Gastroesophageal sphincter (tissue), 4 donors: Measurements from ENCODE around the gene OLIG3. TPM values are rescaled to one million over a fixed set of nuclear protein-coding genes. Genes with fewer than 3 reads are reported as not detected.

ENCODE experiments used
- ATAC-seq: fragments of 150-250 bp; one replicate; pipeline ENCODE4 v1.9.1; 2016; ENCODE audit warnings: mild to moderate bottlenecking, moderate library complexity
- H3K27ac ChIP-seq, 4 donors: fragments of 200-600 bp; sonication (generic) in 3 of 4; 1 replicate in 3 of 4; 2 replicates in 1 of 4; pipeline ENCODE4 v1.5.1; 2016 to 2019
- H3K27me3 ChIP-seq: fragments of 200-600 bp; sonication (generic); one replicate; pipeline ENCODE4 v1.5.1; 2019
- H3K36me3 ChIP-seq, 2 donors: fragments of 200-600 bp; sonication (generic); one replicate each; pipeline ENCODE4 v1.5.1; 2019; ENCODE audit warnings: control low read depth in 1 of 2
- H3K4me1 ChIP-seq, 3 donors: fragments of 200-600 bp; sonication (generic); 1 replicate in 2 of 3; 2 replicates in 1 of 3; pipeline ENCODE4 v1.5.1; 2016 to 2019; ENCODE audit warnings: control low read depth in 2 of 3
- H3K4me3 ChIP-seq, 2 donors: fragments of 200-600 bp; sonication (generic); one replicate each; pipeline ENCODE4 v1.5.1; 2019; ENCODE audit warnings: mild to moderate bottlenecking in 1 of 2, moderate library complexity in 1 of 2
- H3K9me3 ChIP-seq, 3 donors: fragments of 200-600 bp; sonication (generic); one replicate each; pipeline ENCODE4 v1.5.1; 2017 to 2019; ENCODE audit warnings: control low read depth in 2 of 3
- EP300 ChIP-seq: sonication (generic); formaldehyde crosslinking; IDR thresholded peaks from one replicate; pipeline ENCODE4 v1.6.1; 2017; ENCODE audit warnings: antibody characterized with exemption, mild to moderate bottlenecking
- POLR2A ChIP-seq, 2 donors: fragments of 450-650 bp; IDR thresholded peaks; one replicate each; pipeline ENCODE4 v1.6.1; 2017; ENCODE audit warnings: antibody characterized with exemption in 2 of 2, mild to moderate bottlenecking in 2 of 2, moderate library complexity in 1 of 2
- POLR2AphosphoS5 ChIP-seq: sonication (generic); formaldehyde crosslinking; IDR thresholded peaks from one replicate; pipeline ENCODE4 v1.6.1; 2017; ENCODE audit warnings: antibody characterized with exemption
- WGBS, 2 donors: methylation state at CpG; one replicate each; pipeline ENCODE4 v1.1.5; 2018; ENCODE audit warnings: low coverage in 1 of 2; 5-methylcytosine and 5-hydroxymethylcytosine counted together
- total RNA-seq, 4 donors: library from RNA; depleted of rRNA; stranded (reverse); fragments of >200 nt; gene quantifications; one replicate each; pipeline ENCODE4 v1.1.0, GENCODE V29; 2016
- TF ChIP-seq, protein P1 (sequence below), 4 experiments: fragments of 200-600 bp in 2 of 4; fragments of 450-650 bp in 2 of 4; sonication (generic) in 1 of 4; IDR thresholded peaks; one replicate each; pipeline ENCODE4 v1.5.1; 2017 to 2019; ENCODE audit warnings: antibody characterized with exemption in 4 of 4, mild to moderate bottlenecking in 2 of 4, moderate library complexity in 2 of 4

Gene OLIG3
- total RNA-seq, 4 donors from 2014 or later = 0.23 TPM; not detected in 3

DNA sequence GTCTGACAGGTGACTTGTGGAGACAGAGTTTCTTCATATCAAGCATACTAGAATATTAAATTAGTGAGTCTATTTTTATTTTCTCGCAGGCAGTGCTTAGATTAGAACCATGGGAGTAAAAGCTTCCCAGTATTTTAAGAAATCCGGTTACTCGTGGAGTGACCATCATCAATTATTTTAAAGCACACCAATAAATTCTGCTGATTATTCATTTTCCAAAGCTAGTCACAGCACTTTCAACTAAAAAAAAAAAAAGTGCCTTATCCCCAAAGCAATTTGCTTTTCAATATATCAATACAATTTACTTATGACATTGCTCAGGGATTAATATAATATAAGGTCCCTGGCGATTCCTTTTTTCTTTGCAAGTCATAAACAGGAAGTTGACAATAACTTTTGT, 26.3 kb upstream of the OLIG3 start:
- H3K27me3 ChIP-seq = peaks cover 39% of the 10 kb centered on the region
- no peaks in the 10 kb centered on the region for H3K9me3 ChIP-seq
- H3K4me3 ChIP-seq = no peak overlapping the region
- TF ChIP-seq, protein P1, sequence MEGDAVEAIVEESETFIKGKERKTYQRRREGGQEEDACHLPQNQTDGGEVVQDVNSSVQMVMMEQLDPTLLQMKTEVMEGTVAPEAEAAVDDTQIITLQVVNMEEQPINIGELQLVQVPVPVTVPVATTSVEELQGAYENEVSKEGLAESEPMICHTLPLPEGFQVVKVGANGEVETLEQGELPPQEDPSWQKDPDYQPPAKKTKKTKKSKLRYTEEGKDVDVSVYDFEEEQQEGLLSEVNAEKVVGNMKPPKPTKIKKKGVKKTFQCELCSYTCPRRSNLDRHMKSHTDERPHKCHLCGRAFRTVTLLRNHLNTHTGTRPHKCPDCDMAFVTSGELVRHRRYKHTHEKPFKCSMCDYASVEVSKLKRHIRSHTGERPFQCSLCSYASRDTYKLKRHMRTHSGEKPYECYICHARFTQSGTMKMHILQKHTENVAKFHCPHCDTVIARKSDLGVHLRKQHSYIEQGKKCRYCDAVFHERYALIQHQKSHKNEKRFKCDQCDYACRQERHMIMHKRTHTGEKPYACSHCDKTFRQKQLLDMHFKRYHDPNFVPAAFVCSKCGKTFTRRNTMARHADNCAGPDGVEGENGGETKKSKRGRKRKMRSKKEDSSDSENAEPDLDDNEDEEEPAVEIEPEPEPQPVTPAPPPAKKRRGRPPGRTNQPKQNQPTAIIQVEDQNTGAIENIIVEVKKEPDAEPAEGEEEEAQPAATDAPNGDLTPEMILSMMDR (IDR thresholded peaks at IDR 0.05) = no peak
- TF ChIP-seq POLR2A (IDR thresholded peaks at IDR 0.05) = no peak
- TF ChIP-seq POLR2AphosphoS5 = no peak
- no peak for TF ChIP-seq EP300
- ATAC-seq = no peak
- H3K27ac ChIP-seq = no peak overlapping the region
- 68 to 88% methylated on average over 4 of the region's 4 CpGs for WGBS, 2 donors
- H3K36me3 ChIP-seq = no peaks in the 10 kb centered on the region
- H3K4me1 ChIP-seq = no peaks in the 10 kb centered on the region

- peaks cover 47% of the 10 kb centered on the region for H3K27me3 ChIP-seq
- no peak overlapping the region for H3K4me3 ChIP-seq
- 33 to 52% methylated on average over 6 to 9 of the region's 9 CpGs for WGBS, 2 donors
- no peaks in the 10 kb centered on the region for H3K36me3 ChIP-seq
- H3K27ac ChIP-seq = no peak overlapping the region
- H3K9me3 ChIP-seq = no peaks in the 10 kb centered on the region
- ATAC-seq = no peak
- H3K4me1 ChIP-seq = no peaks in the 10 kb centered on the region
- TF ChIP-seq EP300 (no peak), POLR2A (IDR thresholded peaks at IDR 0.05) (no peak), POLR2AphosphoS5 (no peak)
- TF ChIP-seq, protein P1 (IDR thresholded peaks at IDR 0.05) = no peak
These were observed 25.5 kb upstream of the OLIG3 start for GRCh38 chr6:137519629-137520176.

GRCh38 chr6:137518386-137518983, 24.3 kb upstream of the OLIG3 start:
- Histone ChIP-seq H3K36me3 (no peaks in the 10 kb centered on the region), H3K27ac (no peak overlapping the region), H3K9me3 (no peaks in the 10 kb centered on the region), H3K4me3 (no peak overlapping the region), H3K27me3 (peaks cover 59% of the 10 kb centered on the region), H3K4me1 (no peaks in the 10 kb centered on the region)
- no peak for TF ChIP-seq POLR2AphosphoS5
- TF ChIP-seq EP300 = no peak
- TF ChIP-seq, protein P1 (IDR thresholded peaks at IDR 0.05) = no peak
- no peak for TF ChIP-seq POLR2A (IDR thresholded peaks at IDR 0.05)
- ATAC-seq = no peak
- 34 to 50% methylated on average over 5 to 7 of the region's 7 CpGs for WGBS, 2 donors

DNA sequence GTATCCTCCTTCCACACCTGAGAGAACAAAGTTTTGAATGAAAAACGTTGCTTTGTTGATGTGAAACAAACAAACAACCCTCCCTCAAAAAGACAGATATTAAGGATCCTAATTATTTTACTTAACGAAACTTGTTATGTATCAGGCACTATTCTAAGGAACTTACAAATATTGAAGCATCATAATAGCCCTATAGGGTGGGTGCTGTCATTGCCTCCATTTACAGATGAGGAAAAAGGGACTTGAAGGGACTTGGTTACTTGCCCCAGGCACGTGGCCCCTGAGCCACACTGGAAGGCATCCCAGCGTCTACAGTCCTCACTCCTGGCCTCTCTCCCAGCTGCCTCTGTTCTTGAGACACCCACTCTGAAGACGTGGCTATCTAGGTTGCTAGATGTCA, 20.2 kb upstream of the OLIG3 start:
- ATAC-seq = no peak
- H3K27me3 ChIP-seq = peaks cover 76% of the 10 kb centered on the region
- WGBS, 2 donors = 24 to 37% methylated on average over 5 of the region's 5 CpGs
- peaks cover 0 to 18% (median 0%) of the 10 kb centered on the region in 3 donors for H3K9me3 ChIP-seq
- H3K4me3 ChIP-seq = no peak overlapping the region
- H3K27ac ChIP-seq = no peak overlapping the region
- no peaks in the 10 kb centered on the region for H3K4me1 ChIP-seq
- no peak for TF ChIP-seq EP300
- TF ChIP-seq, protein P1 (IDR thresholded peaks at IDR 0.05) = no peak
- no peak for TF ChIP-seq POLR2A (IDR thresholded peaks at IDR 0.05)
- no peak for TF ChIP-seq POLR2AphosphoS5
- H3K36me3 ChIP-seq = no peaks in the 10 kb centered on the region
